ENCODE measurements around the gene FBXO31. TPM values are rescaled to one million over a fixed set of nuclear protein-coding genes. Genes with fewer than 3 reads are reported as not detected.

Gene FBXO31
- total RNA-seq, 1 donor from 2014 or later: 27.1 TPM

DNA sequence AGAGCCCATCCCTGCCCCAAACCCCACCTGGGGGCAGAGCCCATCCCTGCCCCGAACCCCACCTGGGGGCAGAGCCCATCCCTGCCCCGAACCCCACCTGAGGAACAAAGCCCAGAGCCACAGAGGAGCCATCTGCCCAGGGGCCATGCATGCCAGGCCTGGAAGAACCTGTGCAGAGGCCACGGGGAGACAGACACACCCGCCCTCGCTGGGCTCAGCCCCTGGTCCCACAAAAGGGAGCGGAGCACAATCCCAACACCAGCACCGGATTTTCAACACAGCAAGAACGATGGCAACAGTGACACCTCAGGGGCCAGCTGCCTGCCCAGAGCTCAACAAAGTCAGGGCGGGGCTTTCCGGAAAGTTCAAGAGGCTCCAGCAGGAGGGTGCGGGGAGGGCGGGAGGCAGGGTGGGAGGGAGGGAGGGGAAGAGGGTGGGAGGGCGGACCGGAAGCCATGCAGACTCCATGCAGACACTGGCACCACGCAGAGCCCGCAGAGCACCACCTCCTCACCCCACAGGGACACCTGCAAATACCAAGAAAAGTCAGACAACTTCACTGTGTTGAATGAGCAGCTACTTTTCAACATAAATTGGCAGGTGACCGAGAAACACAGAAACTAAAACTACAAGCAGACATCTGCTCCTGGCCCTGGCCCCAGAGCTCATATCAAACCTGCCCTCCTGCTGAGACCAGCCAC is 38.5 kb downstream of the FBXO31 start:
- CTCF ChIA-PET: no interaction called here
- intact Hi-C loops (cut with micrococcal nuclease): no loop called here

GRCh38 chr16:87344165-87344930 is 39.2 kb downstream of the FBXO31 start:
- Mint-ChIP-seq H3K4me3 (no peak overlapping the region), H3K27ac (no peak overlapping the region), H3K27me3 (no peaks in the 10 kb centered on the region), H3K9me3 (no peaks in the 10 kb centered on the region), H3K36me3 (ENCODE audit: low read depth) (peaks cover 66% of the 10 kb centered on the region), H3K4me1 (peaks cover 7% of the 10 kb centered on the region)
- TF ChIP-seq, protein P1, sequence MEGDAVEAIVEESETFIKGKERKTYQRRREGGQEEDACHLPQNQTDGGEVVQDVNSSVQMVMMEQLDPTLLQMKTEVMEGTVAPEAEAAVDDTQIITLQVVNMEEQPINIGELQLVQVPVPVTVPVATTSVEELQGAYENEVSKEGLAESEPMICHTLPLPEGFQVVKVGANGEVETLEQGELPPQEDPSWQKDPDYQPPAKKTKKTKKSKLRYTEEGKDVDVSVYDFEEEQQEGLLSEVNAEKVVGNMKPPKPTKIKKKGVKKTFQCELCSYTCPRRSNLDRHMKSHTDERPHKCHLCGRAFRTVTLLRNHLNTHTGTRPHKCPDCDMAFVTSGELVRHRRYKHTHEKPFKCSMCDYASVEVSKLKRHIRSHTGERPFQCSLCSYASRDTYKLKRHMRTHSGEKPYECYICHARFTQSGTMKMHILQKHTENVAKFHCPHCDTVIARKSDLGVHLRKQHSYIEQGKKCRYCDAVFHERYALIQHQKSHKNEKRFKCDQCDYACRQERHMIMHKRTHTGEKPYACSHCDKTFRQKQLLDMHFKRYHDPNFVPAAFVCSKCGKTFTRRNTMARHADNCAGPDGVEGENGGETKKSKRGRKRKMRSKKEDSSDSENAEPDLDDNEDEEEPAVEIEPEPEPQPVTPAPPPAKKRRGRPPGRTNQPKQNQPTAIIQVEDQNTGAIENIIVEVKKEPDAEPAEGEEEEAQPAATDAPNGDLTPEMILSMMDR (IDR thresholded peaks at IDR 0.05): no peak
- no peak for DNase-seq
- ChIA-PET POLR2A (interaction anchor here (0.6 kb wide), 1 partner anchor 27 kb away, joined by 3 read pairs; the partner anchor contains the start of gene C16orf95), CTCF (no interaction called here)
- intact Hi-C loops (cut with micrococcal nuclease): no loop called here
- ATAC-seq (ENCODE audit: low read depth): no peak

More for the DNA sequence above, 38.5 kb downstream of the FBXO31 start:
- DNase-seq (no peak), ATAC-seq (ENCODE audit: low read depth) (peak; percentile 25)
- Mint-ChIP-seq H3K4me3 (no peak overlapping the region), H3K4me1 (peaks cover 7% of the 10 kb centered on the region), H3K27me3 (no peaks in the 10 kb centered on the region), H3K9me3 (no peaks in the 10 kb centered on the region), H3K36me3 (ENCODE audit: low read depth) (peaks cover 66% of the 10 kb centered on the region), H3K27ac (peak overlapping the region; percentile 43)
- POLR2A ChIA-PET: interaction anchor here (0.6 kb wide), 1 partner anchor 28 kb away, joined by 3 read pairs; the partner anchor contains the start of gene C16orf95
- TF ChIP-seq, protein P1 (IDR thresholded peaks at IDR 0.05): no peak

DNA sequence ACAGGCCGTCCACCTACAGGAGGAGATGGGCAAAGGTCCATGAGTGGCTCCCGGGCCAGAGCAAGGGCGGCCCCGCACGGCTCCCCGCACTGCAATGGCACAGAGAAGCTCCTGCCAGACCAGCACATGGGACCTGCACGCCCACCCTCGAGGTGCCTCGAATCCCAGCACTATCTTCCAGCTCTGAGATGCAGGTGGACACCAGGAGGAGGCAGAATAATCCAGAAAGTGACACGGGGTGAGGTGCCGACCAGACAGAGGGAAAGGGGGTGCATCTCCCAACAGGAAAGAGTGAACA is 39.9 kb downstream of the FBXO31 start:
- POLR2A ChIA-PET: no interaction called here
- Mint-ChIP-seq H3K4me3 (no peak overlapping the region), H3K27ac (no peak overlapping the region), H3K27me3 (no peaks in the 10 kb centered on the region), H3K36me3 (ENCODE audit: low read depth) (peaks cover 66% of the 10 kb centered on the region), H3K9me3 (no peaks in the 10 kb centered on the region), H3K4me1 (peaks cover 7% of the 10 kb centered on the region)
- CTCF ChIA-PET: no interaction called here
- no peak for DNase-seq
- TF ChIP-seq, protein P1 (IDR thresholded peaks at IDR 0.05): no peak
- no peak for ATAC-seq (ENCODE audit: low read depth)
- intact Hi-C loops (cut with micrococcal nuclease): no loop called here

DNA sequence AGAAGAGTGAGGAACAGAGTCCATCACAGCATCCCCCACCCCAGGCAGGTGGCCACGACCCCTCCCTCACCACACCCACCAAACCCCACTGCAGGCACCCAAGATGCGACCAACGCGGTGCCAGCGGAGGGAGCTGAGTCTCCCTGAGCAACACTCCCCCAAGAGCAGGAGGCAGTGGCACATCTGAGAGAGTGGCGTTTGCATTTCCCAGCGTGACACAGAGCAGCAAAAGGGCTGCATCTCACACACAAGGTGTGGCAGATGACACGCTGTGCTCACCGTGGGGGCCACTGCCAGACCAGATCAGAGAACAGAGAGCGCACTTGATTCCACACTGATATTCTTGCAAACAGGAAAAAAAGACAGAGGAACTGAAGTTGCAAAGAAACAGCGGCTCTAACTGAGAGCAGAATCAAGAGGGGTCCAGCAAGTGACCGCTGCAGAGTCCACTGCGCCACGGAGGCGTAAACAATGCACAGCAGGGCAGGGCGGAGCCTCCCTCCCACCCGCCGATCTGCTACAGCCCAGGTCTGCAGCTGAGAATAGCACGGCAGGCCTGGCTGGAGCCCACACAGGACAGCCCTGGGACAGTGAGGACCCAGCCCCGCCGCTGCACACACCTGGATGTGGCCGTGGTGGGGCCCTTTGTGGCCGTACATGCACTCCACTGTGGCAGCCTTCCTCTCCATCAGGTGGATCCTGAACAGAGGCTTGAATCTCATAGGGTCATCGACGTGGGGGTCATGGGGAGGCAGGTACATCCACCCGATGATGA is 40.4 kb downstream of the FBXO31 start:
- TF ChIP-seq, protein P1 (IDR thresholded peaks at IDR 0.05): no peak
- intact Hi-C loops (cut with micrococcal nuclease): no loop called here
- H3K27me3 Mint-ChIP-seq: no peaks in the 10 kb centered on the region
- H3K27ac Mint-ChIP-seq: no peak overlapping the region
- ChIA-PET CTCF (no interaction called here), POLR2A (no interaction called here)
- no peak for ATAC-seq (ENCODE audit: low read depth)
- H3K4me3 Mint-ChIP-seq: no peak overlapping the region
- H3K4me1 Mint-ChIP-seq: peaks cover 7% of the 10 kb centered on the region
- peaks cover 65% of the 10 kb centered on the region for H3K36me3 Mint-ChIP-seq (ENCODE audit: low read depth)
- H3K9me3 Mint-ChIP-seq: no peaks in the 10 kb centered on the region
- DNase-seq: no peak

DNA sequence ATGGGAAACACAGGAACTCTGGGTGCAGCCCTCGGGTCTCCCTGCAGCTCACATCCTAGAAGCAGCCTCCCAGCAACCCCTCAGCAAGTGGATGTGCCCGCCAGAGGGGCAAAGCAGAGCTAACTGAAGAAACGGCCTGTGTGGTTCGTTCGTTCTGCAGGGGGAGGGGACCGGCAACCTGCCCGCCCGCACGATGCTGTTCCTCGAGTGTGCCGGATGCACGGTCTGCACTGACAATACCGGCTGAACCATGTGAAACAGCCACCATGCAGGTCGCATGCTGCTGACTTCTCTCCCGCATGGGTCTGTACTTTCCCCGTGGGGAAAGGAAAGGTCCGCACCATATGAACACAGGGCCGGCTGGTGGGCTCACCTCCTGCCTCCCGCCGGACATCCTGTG is 41.1 kb downstream of the FBXO31 start:
- intact Hi-C loops (cut with micrococcal nuclease): no loop called here

More for the DNA sequence above, 41.1 kb downstream of the FBXO31 start:
- Mint-ChIP-seq H3K27me3 (no peaks in the 10 kb centered on the region), H3K36me3 (ENCODE audit: low read depth) (peaks cover 67% of the 10 kb centered on the region), H3K4me3 (no peak overlapping the region), H3K27ac (no peak overlapping the region), H3K9me3 (no peaks in the 10 kb centered on the region), H3K4me1 (peaks cover 10% of the 10 kb centered on the region)
- CTCF ChIA-PET: no interaction called here
- ATAC-seq (ENCODE audit: low read depth): no peak
- POLR2A ChIA-PET: no interaction called here
- DNase-seq: no peak
- TF ChIP-seq, protein P1 (IDR thresholded peaks at IDR 0.05): no peak

Data from activated B cell treated with CpG ODN at 0.5 μM for 24 hours (primary cell).